HG03135 (cell line): ENCODE measurements around the gene PLBD1.

Experiments
- ATAC-seq: cut with Tn5 transposase; IDR thresholded peaks from one replicate; pipeline ENCODE4 v1.9.1; 2021; ENCODE audit warnings: mild to moderate bottlenecking, moderate library complexity; ENCODE audit not compliant: unreplicated experiment

PLBD1 gene

DNA sequence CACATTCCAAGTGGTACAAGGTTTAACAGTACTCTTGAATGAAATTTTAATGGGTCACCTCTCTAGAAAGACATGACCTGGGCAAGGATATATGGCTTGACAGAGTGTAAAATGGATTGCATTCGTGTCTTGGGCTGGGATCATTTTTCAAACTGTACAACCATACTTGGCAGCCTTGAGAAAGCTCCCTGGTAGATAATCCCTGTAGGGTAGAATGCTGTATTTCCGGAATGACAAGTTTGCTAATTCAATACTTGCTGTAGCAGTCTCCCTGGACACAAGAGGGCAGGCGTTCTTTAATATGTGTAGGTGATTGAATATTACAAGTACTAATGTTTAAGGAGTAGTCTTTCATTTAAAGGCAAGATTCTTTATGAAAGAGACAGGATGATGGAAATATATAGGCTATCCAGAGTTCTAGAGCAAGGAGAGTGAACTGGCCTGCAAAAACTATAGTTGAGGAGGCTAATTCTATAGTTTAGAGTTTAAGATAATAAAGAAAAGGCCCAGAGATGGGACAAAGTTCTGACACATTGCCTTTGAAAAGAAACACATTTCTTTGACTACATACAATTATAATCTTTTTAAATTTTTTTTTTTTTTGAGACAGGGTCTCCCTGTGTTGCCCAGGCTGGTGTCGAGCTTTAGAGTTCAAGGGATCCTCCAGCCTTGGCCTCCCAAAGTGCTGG is 53.4 kb downstream of the PLBD1 start:
- no peak for ATAC-seq

DNA sequence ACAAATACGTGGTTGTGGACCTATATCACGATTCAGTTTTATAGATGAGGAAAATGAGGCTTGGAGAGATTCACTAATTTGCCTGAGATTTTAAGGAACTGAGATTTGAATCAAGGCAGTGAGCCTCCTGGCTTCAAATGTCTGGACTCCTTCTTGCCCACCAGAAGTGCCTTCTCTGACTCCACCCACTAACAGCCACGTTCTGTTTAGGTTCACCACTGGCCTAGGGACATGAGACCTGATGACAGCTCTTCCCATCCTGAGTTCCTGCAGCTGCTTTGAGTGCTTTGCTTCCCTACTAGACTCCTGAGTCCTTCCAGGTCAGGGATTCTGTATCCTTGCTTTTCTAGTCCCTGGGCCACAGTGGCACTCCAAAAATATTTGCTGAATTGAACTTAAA is 57.1 kb downstream of the PLBD1 start:
- ATAC-seq = no peak

DNA sequence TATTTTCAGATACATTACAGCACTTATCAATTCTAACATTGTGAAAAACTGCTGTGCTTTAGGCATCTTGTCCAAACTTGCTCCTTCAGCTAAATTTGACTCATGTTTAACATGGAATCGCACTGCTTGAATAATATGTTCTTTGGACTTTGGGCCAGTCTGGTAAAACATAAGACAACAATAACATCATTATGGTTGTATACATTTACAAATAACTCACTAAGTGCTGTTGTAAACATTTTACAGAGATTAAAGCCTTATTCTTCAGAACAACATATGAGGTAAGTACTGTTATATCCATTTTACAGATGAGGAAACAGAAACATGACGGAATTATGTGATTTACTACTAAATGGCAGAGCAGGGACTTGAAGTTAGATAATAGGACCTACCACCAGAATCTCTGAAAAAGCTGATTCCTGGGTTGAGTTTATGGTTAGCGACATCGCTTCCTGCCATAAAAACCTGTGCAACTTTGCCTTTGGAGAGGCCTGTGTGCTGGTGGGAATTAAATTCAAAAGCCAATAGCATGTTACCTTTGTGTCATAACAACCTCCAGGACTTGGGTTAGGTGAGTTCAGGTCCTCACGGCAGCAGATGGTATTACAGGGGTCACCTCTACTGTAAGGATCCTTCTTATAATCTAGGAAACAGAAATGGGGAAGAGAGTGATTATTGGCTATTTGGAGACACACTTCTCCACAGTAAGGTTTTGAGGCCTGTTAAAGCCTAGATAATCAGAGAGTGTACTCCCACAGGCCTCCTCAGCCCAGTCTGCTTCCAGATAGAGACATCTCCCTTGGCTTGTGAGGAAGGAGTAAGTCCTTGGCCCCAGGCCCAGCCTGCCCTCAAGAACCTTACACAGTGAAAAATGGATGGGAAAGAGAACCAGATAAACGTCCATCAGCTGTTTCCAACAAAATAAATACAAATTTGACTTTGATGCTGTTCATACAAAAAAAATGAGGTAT is 61.8 kb downstream of the PLBD1 start:
- ATAC-seq = no peak

DNA sequence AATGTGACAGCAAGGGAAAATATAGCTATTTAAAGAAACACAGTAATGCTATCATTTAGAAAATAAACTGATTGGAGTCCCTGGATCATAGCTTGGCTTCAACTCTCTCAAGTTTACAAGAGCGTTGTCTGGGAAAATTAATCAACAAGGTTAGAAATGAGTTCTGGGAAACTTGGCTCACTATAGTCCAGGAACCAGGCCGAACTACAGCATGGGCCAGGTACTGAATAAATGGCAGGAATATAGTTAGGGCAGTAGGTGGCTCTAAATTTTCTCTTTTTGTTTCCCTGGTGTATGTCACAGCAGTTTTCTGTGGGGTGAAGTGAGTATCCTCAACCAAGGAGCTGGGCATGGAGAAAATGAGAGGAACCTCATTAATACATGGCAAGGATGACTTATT is 72.4 kb downstream of the PLBD1 start:
- no peak for ATAC-seq

DNA sequence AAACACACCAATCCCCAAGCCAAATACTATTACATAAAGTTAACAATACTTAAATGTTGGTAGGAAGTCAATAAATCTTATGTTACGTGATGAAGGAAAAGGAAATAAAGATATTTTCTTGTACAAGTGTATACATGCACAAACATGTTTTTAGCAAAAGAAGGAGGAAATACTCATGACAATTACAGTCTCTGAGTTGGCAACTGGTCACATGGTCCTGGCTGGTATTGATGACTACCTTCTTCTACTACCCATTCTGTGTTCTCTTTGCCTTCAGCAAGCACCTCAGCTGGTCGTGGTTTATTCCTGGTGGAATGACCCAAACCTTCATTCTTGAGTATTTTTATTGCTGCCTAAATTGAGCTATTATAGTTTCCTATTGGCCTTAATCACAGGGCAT is 84.8 kb downstream of the PLBD1 start:
- no peak for ATAC-seq

DNA sequence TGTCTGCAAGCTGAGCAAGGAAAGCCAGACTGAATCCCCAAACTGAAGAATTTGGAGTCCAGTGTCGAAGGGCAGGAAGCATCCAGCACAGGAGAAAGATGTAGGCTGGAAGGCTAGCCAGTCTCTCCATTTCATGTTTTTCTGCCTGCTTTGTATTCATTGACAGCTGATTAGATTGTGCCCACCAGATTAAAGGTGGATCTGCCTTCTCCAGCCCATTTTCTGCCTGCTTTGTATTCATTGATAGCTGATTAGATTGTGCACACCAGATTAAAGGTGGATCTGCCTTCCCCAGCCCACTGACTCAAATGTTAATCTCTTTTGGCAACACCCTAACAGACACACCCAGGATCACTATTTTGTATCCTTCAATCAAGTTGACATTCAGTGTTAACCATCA is 85.3 kb downstream of the PLBD1 start:
- no peak for ATAC-seq

DNA sequence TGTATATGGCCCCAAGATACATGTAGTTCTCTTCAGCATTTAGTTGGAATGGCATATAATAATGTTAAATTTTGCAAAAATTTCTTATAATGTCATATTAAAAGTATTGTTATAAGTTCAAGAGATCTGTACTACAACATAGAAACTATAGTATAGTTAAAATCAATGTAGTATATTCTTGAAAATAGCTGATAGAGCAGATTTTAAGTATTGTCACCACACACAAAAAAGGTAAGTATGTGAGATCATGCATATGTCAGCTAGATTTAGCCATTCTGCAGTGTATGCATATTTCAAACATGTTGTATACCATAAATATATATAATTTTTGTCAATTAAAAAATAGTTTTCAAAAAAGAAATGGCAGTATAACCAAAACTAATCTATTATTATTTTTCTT is 86.5 kb downstream of the PLBD1 start:
- ATAC-seq = no peak

DNA sequence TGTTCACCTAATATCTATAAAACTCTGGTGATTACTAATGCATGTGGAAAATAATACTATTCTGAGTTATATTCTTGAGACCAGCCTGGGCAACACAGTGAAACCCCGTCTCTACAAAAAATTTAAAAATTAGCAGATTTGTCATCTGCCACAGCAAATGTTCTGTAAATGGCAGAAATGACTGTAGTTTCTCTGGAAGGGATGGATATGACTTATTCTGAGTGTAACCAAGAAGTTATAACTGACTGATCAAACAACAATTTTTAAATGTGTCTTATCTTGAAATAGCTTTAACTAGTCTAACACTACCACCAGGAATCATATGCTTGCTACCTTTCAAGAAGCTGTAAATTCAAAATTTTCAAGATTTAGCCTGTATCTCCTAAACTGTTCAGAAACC is 88.7 kb downstream of the PLBD1 start:
- ATAC-seq = no peak

DNA sequence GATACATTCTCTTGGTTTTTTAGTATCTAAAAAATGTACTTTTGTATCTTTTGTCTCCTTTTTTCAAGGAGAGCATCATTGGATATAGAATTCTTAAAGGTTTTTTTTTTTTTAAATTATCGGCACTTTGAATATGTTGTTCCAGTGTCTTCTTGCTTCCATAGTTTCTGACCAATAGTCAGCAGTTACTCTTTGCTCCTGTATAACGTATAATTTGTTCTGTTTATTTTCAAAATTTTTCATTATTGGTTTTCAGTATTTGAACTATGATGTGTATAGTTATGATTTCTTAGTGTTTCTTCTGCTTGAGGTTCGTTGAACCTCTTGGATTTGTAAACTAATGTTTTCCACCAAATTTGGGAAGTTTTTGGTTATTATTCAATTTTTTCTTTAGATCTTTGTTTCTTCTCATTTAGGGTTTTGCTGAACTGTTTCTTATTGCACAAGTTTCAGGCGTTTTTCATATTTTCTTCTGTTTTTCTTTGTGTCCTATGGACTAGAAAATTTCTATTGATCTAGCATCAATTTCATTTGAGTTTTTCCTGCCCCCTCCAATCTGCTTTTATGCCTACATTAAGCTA is 93.9 kb downstream of the PLBD1 start:
- ATAC-seq = no peak

DNA sequence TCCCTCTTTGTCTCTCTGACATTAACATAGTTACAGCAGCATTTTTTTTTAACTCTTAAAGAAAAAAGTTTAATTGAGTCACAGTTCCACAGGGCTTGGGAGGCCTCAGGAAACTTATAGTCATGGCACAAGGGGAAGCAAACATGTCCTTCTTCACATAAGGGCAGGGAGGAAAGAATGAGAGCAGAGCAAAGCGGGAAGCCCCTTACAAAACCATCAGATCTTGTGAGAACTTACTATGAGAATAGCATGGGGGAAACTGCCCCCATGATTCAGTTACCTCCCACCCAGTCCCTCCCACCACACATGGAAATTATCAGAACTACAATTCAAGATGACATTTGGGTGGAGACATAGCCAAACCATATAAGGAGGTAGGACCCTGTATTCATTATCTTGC is 96.2 kb downstream of the PLBD1 start:
- ATAC-seq = no peak

DNA sequence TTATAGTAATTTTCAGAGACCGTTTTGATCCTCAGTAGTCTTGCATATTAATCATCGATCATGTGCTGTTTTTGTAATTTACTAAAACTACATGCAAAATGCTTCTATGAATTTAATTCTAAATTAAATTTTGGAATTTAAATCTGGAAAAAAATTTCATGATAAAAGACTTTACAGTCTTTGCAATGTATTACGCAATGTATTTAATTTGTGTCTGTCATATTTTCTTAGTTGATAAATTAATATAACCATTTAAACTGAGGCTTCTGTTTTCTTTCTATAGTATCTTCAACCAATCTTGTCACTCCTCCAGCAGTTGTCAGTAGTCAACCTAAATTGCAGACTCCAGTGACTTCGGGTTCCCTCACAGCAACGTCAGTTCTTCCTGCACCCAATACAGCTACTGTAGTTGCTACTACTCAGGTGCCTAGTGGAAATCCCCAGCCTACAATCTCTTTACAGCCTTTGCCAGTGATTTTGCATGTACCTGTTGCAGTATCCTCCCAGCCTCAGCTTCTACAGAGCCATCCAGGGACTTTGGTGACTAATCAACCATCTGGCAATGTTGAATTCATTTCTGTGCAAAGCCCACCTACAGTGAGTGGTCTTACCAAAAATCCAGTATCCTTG is 107.4 kb downstream of the PLBD1 start:
- no peak for ATAC-seq

DNA sequence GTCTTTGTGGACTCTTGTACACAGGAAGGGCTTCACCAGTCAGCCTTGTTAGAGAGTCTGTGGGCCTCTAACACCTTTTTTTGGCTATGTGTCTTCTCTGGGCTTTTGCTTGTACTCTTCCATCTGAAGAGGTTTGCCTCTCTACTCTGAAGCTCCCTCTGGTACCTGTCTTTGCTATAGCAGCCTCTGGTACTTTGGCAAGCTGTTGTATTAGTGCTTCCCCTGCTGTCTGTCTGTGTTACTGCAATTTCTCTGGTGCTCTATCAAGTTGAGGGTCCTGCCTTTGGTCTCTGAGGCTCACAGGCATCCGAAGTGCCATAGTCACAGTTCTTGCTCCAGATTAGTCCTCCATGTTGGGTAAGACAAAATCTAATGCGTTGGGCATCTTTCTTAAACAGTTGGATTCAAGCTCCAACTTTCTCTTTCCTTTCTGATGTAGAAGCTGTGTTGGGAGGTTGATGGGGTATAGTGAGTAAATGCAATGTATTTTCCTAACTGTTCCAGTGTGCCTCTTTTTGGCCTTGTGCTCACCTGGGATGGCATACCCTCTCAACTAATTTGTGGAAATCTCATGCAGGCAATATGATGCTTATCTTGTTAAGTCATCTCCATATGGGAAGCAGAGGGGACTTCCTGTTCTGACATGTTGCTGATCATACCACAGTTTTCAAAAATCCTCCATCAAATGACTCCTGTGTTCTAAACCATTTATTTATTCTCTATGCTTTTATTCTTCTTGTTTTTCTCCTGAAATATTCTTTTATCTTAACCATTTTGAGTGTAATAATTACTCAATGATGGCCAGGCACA is 113.4 kb downstream of the PLBD1 start:
- ATAC-seq = no peak
